Fibroblast of lung (primary cell): ENCODE results near the gene OCA2.
"Not testable (repeated sequence)": the region's sequence is repeated elsewhere in the genome, so short reads cannot be mapped to it uniquely, and the experiment has no call there.

Experiments used
- EZH2 ChIP-seq: IDR thresholded peaks from 2 replicates; pipeline ENCODE4 v1.5.1; 2012; ENCODE audit warnings: low read length, control low read depth, mild to moderate bottlenecking; ENCODE audit errors: missing control alignments
- TF ChIP-seq, protein P1 (sequence below), 2 donors: IDR thresholded peaks in 1 of 2; conservative IDR thresholded peaks in 1 of 2; 1 replicate in 1 of 2; 2 replicates in 1 of 2; pipeline ENCODE4 v1.5.1; 2011 to 2012; ENCODE audit warnings: low read length in 2 of 2, control low read depth in 1 of 2, inconsistent platforms in 1 of 2, low read depth in 1 of 2, mild to moderate bottlenecking in 1 of 2

DNA sequence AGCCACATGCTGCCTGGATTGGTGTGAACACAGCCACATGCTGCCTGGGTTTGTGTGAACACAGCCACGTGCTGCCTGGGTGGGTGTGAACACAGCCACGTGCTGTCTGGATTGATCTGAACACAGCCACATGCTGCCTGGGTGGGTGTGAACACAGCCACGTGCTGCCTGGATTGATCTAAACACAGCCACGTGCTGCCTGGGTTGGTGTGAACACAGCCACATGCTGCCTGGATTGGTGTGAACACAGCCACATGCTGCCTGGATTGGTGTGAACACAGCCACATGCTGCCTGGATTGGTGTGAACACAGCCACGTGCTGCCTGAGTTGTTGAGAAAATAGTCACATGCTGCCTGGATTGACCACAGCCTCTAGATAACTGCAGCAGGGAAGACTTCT, 250.2 kb downstream of the OCA2 start:
- TF ChIP-seq, protein P1, sequence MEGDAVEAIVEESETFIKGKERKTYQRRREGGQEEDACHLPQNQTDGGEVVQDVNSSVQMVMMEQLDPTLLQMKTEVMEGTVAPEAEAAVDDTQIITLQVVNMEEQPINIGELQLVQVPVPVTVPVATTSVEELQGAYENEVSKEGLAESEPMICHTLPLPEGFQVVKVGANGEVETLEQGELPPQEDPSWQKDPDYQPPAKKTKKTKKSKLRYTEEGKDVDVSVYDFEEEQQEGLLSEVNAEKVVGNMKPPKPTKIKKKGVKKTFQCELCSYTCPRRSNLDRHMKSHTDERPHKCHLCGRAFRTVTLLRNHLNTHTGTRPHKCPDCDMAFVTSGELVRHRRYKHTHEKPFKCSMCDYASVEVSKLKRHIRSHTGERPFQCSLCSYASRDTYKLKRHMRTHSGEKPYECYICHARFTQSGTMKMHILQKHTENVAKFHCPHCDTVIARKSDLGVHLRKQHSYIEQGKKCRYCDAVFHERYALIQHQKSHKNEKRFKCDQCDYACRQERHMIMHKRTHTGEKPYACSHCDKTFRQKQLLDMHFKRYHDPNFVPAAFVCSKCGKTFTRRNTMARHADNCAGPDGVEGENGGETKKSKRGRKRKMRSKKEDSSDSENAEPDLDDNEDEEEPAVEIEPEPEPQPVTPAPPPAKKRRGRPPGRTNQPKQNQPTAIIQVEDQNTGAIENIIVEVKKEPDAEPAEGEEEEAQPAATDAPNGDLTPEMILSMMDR (conservative IDR thresholded peaks at IDR 0.05 in 1 of 2, IDR thresholded peaks at IDR 0.05 in 1 of 2; ENCODE audit: low read depth in 1 of 2, low read length in 2 of 2) = not testable (repeated sequence)
- TF ChIP-seq EZH2 = not testable (repeated sequence)
